NCI-H345 (cell line): ENCODE measurements around the gene GPC1.
"Not testable (repeated sequence)": the region's sequence is repeated elsewhere in the genome, so short reads cannot be mapped to it uniquely, and the experiment has no call there.

Experiments used
- DNase-seq: peaks from one replicate; lab custom pipeline; 2025; lab: John Stamatoyannopoulos, UW

The GPC1 gene

GRCh38 chr2:240467149-240467642 lies 31.7 kb downstream of the GPC1 start:
- DNase-seq = no peak

GRCh38 chr2:240467659-240468302 lies 32.3 kb downstream of the GPC1 start:
- DNase-seq = no peak

- DNase-seq = no peak
Measured at GRCh38 chr2:240468303-240469238, 33.1 kb downstream of the GPC1 start.

- DNase-seq = no peak
Measured at GRCh38 chr2:240469239-240469636, 33.8 kb downstream of the GPC1 start.

- DNase-seq = no peak
Measured at GRCh38 chr2:240469740-240470139, 34.3 kb downstream of the GPC1 start.

- no peak for DNase-seq
Measured at GRCh38 chr2:240472078-240472790, 36.8 kb downstream of the GPC1 start.

- no peak for DNase-seq
Measured at GRCh38 chr2:240473211-240473610, 37.7 kb downstream of the GPC1 start.

GRCh38 chr2:240477916-240478315 lies 42.5 kb downstream of the GPC1 start:
- DNase-seq = no peak

GRCh38 chr2:240478346-240479110 lies 43.1 kb downstream of the GPC1 start:
- no peak for DNase-seq

- no peak for DNase-seq
Measured at GRCh38 chr2:240479111-240479501, 43.6 kb downstream of the GPC1 start.

GRCh38 chr2:240480834-240481623 lies 45.6 kb downstream of the GPC1 start:
- DNase-seq = no peak

GRCh38 chr2:240481720-240482119 lies 46.3 kb downstream of the GPC1 start:
- DNase-seq = no peak

- no peak for DNase-seq
Measured at GRCh38 chr2:240482141-240482540, 46.7 kb downstream of the GPC1 start.

- no peak for DNase-seq
Measured at GRCh38 chr2:240491483-240491882, 56.0 kb downstream of the GPC1 start.

- DNase-seq = no peak
Measured at GRCh38 chr2:240494194-240494793, 58.8 kb downstream of the GPC1 start.

GRCh38 chr2:240494942-240495341 lies 59.5 kb downstream of the GPC1 start:
- not testable (repeated sequence) for DNase-seq

GRCh38 chr2:240497082-240497481 lies 61.6 kb downstream of the GPC1 start:
- not testable (repeated sequence) for DNase-seq

- DNase-seq = no peak
Measured at GRCh38 chr2:240498171-240498957, 62.9 kb downstream of the GPC1 start.

- no peak for DNase-seq
Measured at GRCh38 chr2:240498958-240499260, 63.4 kb downstream of the GPC1 start.
